SIG-M5 treated with dmso at 0.1 percent for 504 hours (cell line): Measurements from ENCODE around the gene ADGRE1.

Source experiments
- DNase-seq: peaks from one replicate; lab custom pipeline; 2025; ENCODE audit not compliant: unreplicated experiment; lab: John Stamatoyannopoulos, UW

Gene ADGRE1

GRCh38 chr19:6873708-6874431 lies 13.5 kb upstream of the ADGRE1 start:
- no peak for DNase-seq

- DNase-seq, result no peak
Measured at GRCh38 chr19:6875218-6875617, 12.2 kb upstream of the ADGRE1 start.

GRCh38 chr19:6876748-6877147 lies 10.6 kb upstream of the ADGRE1 start:
- peak; percentile 21 for DNase-seq

- DNase-seq, result no peak
Measured at GRCh38 chr19:6877766-6878165, 9.6 kb upstream of the ADGRE1 start.

GRCh38 chr19:6886277-6886897 lies 992 bp upstream of the ADGRE1 start:
- no peak for DNase-seq

GRCh38 chr19:6888967-6889366 lies 1.6 kb downstream of the ADGRE1 start:
- DNase-seq, result no peak

- DNase-seq, result no peak
Measured at GRCh38 chr19:6890401-6890913, 3.1 kb downstream of the ADGRE1 start.

- no peak for DNase-seq
Measured at GRCh38 chr19:6890938-6891337, 3.6 kb downstream of the ADGRE1 start.

GRCh38 chr19:6891761-6892385 lies 4.5 kb downstream of the ADGRE1 start:
- peak; percentile 92 for DNase-seq

GRCh38 chr19:6894313-6894712 lies 6.9 kb downstream of the ADGRE1 start:
- no peak for DNase-seq

- no peak for DNase-seq
Measured at GRCh38 chr19:6903446-6903845, 16.1 kb downstream of the ADGRE1 start.

GRCh38 chr19:6906559-6907060 lies 19.2 kb downstream of the ADGRE1 start:
- DNase-seq, result no peak

GRCh38 chr19:6911523-6911922 lies 24.1 kb downstream of the ADGRE1 start:
- no peak for DNase-seq

GRCh38 chr19:6914321-6914720 lies 26.9 kb downstream of the ADGRE1 start:
- no peak for DNase-seq

GRCh38 chr19:6916952-6917351 lies 29.6 kb downstream of the ADGRE1 start:
- no peak for DNase-seq

- no peak for DNase-seq
Measured at GRCh38 chr19:6925386-6925785, 38.0 kb downstream of the ADGRE1 start.

GRCh38 chr19:6925801-6926751 lies 38.7 kb downstream of the ADGRE1 start:
- no peak for DNase-seq

GRCh38 chr19:6930190-6930589 lies 42.8 kb downstream of the ADGRE1 start:
- DNase-seq, result no peak

GRCh38 chr19:6935069-6935468 lies 47.7 kb downstream of the ADGRE1 start:
- no peak for DNase-seq

GRCh38 chr19:6935618-6936017 lies 48.2 kb downstream of the ADGRE1 start:
- DNase-seq, result no peak

- no peak for DNase-seq
Measured at GRCh38 chr19:6945733-6946132, 58.4 kb downstream of the ADGRE1 start.
